Karpas-422 (cell line): ENCODE results near the gene HEATR5B. TPM values are rescaled to one million over a fixed set of nuclear protein-coding genes. Genes with fewer than 3 reads are reported as not detected.

ENCODE experiments used
- DNase-seq: peaks from one replicate; pipeline ENCODE4 v3.0.0-alpha.2; 2015
- H2AFZ ChIP-seq: fragments of 200-600 bp; sonication (generic); 2 replicates; pipeline ENCODE4 v1.6.1; 2014; ENCODE audit warnings: antibody characterized with exemption, low read length, mixed read lengths
- H3K27ac ChIP-seq: fragments of 200-600 bp; sonication (generic); 2 replicates; pipeline ENCODE4 v1.5.1; 2014; ENCODE audit warnings: mild to moderate bottlenecking, low read length, moderate library complexity
- H3K27me3 ChIP-seq: fragments of 200-600 bp; sonication (generic); 2 replicates; pipeline ENCODE4 v1.6.1; 2014; ENCODE audit warnings: low read length, mixed read lengths
- H3K36me3 ChIP-seq: fragments of 200-600 bp; sonication (generic); 2 replicates; pipeline ENCODE4 v1.6.1; 2014; ENCODE audit warnings: low read length, mixed read lengths; ENCODE audit not compliant: insufficient read depth
- H3K4me1 ChIP-seq: fragments of 200-600 bp; sonication (generic); 2 replicates; pipeline ENCODE4 v1.6.1; 2014; ENCODE audit warnings: mild to moderate bottlenecking, low read length, mixed read lengths
- H3K4me2 ChIP-seq: fragments of 200-600 bp; sonication (generic); 2 replicates; pipeline ENCODE4 v1.6.1; 2014; ENCODE audit warnings: low read length, low read depth, mild to moderate bottlenecking; ENCODE audit not compliant: poor library complexity, severe bottlenecking
- H3K4me3 ChIP-seq: fragments of 200-600 bp; sonication (generic); 2 replicates; pipeline ENCODE4 v1.5.1; 2014; ENCODE audit warnings: mild to moderate bottlenecking, antibody characterized with exemption, low read length, mixed read lengths
- H3K79me2 ChIP-seq: fragments of 200-600 bp; sonication (generic); 2 replicates; pipeline ENCODE4 v1.6.1; 2014; ENCODE audit warnings: mild to moderate bottlenecking, low read length, mixed read lengths
- H3K9ac ChIP-seq: fragments of 200-600 bp; sonication (generic); 2 replicates; pipeline ENCODE4 v1.6.0; 2014; ENCODE audit warnings: low read length
- H3K9me2 ChIP-seq: fragments of 200-600 bp; sonication (generic), shearing (Covaris generic); replicated peaks from 2 replicates; pipeline ENCODE4 v1.6.0; 2014; ENCODE audit warnings: mild to moderate bottlenecking, low read length, moderate library complexity; ENCODE audit not compliant: insufficient read depth
- H3K9me3 ChIP-seq: fragments of 300-700, 200-600 bp; sonication (generic); 2 replicates; pipeline ENCODE4 v1.6.1; 2014; ENCODE audit warnings: low read length, mixed read lengths
- H4K20me1 ChIP-seq: fragments of 200-600 bp; sonication (generic); 2 replicates; pipeline ENCODE4 v1.6.1; 2014; ENCODE audit warnings: mild to moderate bottlenecking, antibody characterized with exemption, low read length, low read depth; ENCODE audit not compliant: insufficient read depth
- total RNA-seq: library from RNA; depleted of rRNA; stranded (reverse); fragments of >200 nt; shearing (Covaris generic); gene quantifications from 2 replicates; pipeline ENCODE4 v1.2.3, GENCODE V29; 2014; ENCODE audit warnings: low replicate concordance

HEATR5B gene
- total RNA-seq, 1 experiment from 2014 or later: 53.1 TPM

DNA sequence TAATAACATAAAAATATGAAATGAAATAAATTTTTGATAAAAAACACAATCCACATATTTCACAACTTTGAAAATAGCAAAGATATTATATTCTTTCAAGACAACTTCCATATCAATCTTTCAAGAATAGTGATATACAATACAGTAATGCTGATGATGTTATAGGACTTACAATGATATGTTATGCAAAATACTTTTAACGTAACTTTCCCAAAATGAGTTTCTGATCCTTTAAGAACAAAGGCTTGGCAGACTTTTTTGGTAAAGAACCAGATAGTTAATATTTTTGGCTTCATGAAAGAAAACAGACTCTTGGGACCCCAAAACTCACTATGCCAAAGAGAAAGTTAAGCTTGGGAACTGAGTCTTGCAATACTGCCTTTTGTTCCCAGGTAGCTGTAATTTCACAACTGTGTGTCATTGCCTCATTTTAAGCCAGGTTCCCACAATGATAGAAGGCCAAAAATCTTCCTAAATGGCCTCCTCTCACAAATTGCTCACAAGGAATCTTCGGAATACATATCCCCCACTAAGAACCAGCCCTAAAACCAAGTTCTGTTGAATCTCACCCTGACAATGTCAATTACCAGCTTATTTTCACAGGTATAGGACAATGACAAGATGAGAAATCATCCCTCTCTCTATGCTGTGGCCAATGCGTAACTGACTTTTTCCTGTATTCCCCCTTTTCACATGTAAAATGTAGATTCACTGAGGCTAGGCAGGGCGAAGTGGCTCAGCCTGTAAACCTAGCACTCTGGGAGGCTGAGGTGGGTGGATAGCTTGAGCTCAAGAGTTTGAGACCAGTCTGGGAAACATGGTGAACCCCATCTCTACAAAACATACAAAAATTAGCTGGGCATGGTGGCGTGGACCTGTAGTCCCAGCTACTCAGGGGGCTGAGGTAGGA is 63.0 kb downstream of the HEATR5B start:
- Histone ChIP-seq H3K27ac (no peak overlapping the region), H3K36me3 (peaks cover 8% of the 10 kb centered on the region; the same call in 1 of the 2 replicates), H3K4me2 (no peak overlapping the region), H3K9me3 (no peaks in the 10 kb centered on the region), H3K79me2 (no peaks in the 10 kb centered on the region), H4K20me1 (no peaks in the 10 kb centered on the region), H3K9ac (no peak overlapping the region), H3K27me3 (no peaks in the 10 kb centered on the region), H3K4me3 (no peak overlapping the region), H3K4me1 (no peaks in the 10 kb centered on the region), H3K9me2 (no peaks in the 10 kb centered on the region), H2AFZ (no peak overlapping the region)
- no peak for DNase-seq

DNA sequence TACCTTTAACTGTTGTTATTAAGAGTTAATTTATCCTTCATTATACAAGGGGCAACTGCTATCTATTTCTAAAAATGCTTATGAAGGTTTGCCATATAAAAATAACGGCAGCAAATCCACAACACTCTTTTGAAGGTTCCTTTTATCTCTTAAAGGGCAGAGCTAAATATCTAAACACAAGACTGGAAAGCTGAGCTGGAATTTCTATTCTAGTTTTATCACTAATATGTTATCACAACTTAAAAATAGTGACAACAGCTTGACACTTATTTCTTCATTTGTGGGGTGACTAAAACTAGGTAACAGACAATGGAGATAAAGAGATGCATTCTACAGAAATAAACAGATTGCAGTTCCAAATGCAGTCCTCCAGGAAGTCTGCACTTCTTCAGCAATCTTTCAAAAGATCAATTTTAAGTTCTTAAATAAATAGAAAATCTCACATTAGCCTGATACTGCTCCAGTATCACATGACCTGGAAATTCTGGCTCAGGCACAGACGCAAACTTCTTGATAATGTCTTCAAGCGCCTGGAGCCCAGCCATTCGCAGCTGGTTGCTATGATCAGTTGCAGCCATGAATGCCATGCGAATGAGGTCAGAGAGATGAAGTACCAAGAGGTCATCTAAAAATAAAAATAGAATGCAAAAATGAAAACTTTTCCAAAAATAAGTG is 63.8 kb downstream of the HEATR5B start:
- no peaks in the 10 kb centered on the region for H3K9me3 ChIP-seq
- no peak overlapping the region for H3K27ac ChIP-seq
- H3K79me2 ChIP-seq: no peaks in the 10 kb centered on the region
- H3K9ac ChIP-seq: no peak overlapping the region
- H4K20me1 ChIP-seq: no peaks in the 10 kb centered on the region
- H3K4me3 ChIP-seq: no peak overlapping the region
- no peak for DNase-seq
- H2AFZ ChIP-seq: no peak overlapping the region
- peaks cover 8% of the 10 kb centered on the region; the same call in 1 of the 2 replicates for H3K36me3 ChIP-seq
- no peak overlapping the region for H3K4me2 ChIP-seq
- H3K4me1 ChIP-seq: no peaks in the 10 kb centered on the region
- no peaks in the 10 kb centered on the region for H3K9me2 ChIP-seq
- H3K27me3 ChIP-seq: no peaks in the 10 kb centered on the region

DNA sequence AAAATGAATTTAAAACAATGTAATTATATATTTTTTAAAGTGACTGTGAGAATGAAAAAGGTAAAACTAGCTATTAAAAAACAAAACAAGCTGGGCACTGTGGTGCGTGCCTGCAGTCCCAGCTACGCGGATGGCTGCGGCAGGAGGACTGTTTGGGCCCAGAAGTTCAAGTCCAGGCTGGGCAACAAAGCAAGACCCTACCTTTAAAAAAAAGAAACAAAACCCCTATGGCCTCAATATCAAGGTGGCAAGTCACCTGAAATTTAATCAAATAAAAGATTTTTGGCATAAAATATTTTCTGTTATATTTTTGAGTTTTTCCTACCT is 70.9 kb downstream of the HEATR5B start:
- Histone ChIP-seq H3K4me3 (peak overlapping the region; percentile 50; the same call in 1 of the 2 replicates), H3K9me3 (no peaks in the 10 kb centered on the region), H3K4me1 (peaks cover 31% of the 10 kb centered on the region), H4K20me1 (no peaks in the 10 kb centered on the region), H3K9ac (no peak overlapping the region), H2AFZ (no peak overlapping the region), H3K9me2 (no peaks in the 10 kb centered on the region), H3K79me2 (no peaks in the 10 kb centered on the region), H3K27me3 (no peaks in the 10 kb centered on the region), H3K36me3 (peaks cover 9% of the 10 kb centered on the region; the same call in 1 of the 2 replicates), H3K4me2 (peak overlapping the region; percentile 71), H3K27ac (peak overlapping the region; percentile 64; the same call in 1 of the 2 replicates)
- no peak for DNase-seq

DNA sequence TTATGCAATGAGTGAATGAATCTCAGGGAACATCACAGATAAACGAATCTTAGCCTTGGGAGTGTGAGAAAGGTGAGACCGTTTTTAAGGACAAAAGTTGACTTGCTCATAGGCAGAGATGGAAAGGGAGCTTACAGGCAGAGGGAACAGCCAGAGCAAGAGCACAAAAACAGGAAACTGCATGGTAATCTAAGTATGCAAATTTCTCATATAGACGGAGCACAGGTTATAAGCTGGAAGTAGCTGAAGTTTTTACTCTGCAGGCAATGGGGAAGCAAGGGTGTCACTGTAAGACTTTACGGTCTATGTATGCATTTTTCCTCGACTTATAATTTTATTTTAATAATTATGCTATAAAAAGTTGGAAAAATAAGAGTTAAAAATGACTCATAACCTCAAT is 73.0 kb downstream of the HEATR5B start:
- Histone ChIP-seq H3K79me2 (no peaks in the 10 kb centered on the region), H3K9me2 (no peaks in the 10 kb centered on the region), H3K27me3 (no peaks in the 10 kb centered on the region), H3K4me3 (no peak overlapping the region), H3K27ac (peak overlapping the region; percentile 45; the same call in 1 of the 2 replicates), H2AFZ (no peak overlapping the region), H3K4me2 (peak overlapping the region; percentile 41), H3K9ac (no peak overlapping the region), H3K36me3 (peaks cover 3% of the 10 kb centered on the region; the same call in 1 of the 2 replicates), H3K9me3 (no peaks in the 10 kb centered on the region), H3K4me1 (peaks cover 31% of the 10 kb centered on the region), H4K20me1 (no peaks in the 10 kb centered on the region)
- peak; percentile 66 for DNase-seq

DNA sequence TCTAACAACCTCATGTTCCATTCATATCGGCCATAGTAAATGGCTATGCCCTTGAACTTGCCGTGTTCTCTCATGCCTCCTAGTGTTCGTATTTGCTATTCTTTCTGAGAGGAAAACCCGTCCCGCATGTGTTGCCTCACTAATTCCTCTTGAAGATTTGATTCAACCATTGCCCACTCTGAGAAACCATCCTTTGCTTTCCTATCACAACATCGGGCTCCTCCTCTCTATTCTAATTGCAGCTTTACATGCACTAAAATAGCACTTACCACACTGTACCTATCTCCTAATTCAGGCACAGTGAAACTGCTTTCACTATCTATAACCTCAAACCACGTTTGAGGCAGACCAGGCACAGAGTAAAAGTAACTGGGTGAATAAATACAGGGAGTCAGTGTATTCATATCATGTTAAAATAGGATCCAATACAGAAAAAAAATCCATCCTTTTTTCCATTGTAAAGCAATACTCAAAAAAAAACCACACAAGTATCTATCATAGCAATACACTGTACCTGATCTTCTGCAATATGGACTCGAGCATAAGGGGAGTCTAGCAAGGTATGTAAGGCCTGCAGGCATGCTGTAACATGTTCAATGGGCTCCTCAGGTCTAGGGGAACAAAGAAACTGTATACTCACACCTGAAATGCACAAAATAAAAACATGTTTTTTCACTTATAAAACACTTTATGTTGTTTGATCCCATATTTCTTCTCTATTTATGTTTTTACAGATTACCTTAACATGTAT is 78.9 kb downstream of the HEATR5B start:
- peak overlapping the region; percentile 36 for H3K9ac ChIP-seq
- DNase-seq: peak; percentile 87
- H3K9me3 ChIP-seq: no peaks in the 10 kb centered on the region
- no peaks in the 10 kb centered on the region for H4K20me1 ChIP-seq
- no peaks in the 10 kb centered on the region for H3K27me3 ChIP-seq
- peak overlapping the region; percentile 50 for H3K27ac ChIP-seq
- H2AFZ ChIP-seq: peak overlapping the region; percentile 51
- peak overlapping the region; percentile 39; the same call in 1 of the 2 replicates for H3K4me3 ChIP-seq
- H3K4me2 ChIP-seq: peak overlapping the region; percentile 62
- no peaks in the 10 kb centered on the region for H3K9me2 ChIP-seq
- peaks cover 20% of the 10 kb centered on the region; the same call in 1 of the 2 replicates for H3K36me3 ChIP-seq
- peaks cover 18% of the 10 kb centered on the region for H3K4me1 ChIP-seq
- H3K79me2 ChIP-seq: no peaks in the 10 kb centered on the region

DNA sequence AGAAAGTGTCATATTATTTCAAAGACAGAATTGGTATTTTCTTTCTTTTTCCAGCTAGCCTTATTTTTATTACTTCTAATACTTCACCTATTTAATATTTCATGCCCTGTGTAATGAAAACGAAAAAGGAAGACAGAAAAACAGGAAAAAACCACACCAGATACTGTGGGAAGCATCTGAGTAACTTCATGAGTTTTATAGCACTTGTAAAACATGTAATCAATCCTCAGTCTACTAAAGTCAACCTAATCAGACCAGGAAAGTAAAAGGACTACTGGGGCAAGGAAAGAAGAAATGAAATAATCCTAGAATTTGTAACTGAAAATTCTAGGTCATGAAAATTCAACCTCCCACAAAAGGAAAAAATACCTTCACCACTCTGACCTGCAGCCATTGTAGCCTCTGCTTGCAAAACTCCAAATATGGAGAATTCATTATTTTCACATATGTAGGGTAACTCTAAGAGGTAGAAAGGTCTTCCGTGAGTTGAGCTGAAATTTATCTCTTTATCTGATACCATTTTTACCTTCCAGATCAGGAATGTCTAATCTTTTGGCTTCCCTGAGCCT is 83.1 kb downstream of the HEATR5B start:
- H3K36me3 ChIP-seq: peaks cover 26% of the 10 kb centered on the region
- no peaks in the 10 kb centered on the region for H3K9me2 ChIP-seq
- no peak overlapping the region for H3K4me3 ChIP-seq
- no peaks in the 10 kb centered on the region for H3K27me3 ChIP-seq
- peaks cover 17% of the 10 kb centered on the region for H3K4me1 ChIP-seq
- H3K4me2 ChIP-seq: no peak overlapping the region
- no peak overlapping the region for H3K9ac ChIP-seq
- H2AFZ ChIP-seq: no peak overlapping the region
- no peak overlapping the region for H3K27ac ChIP-seq
- H4K20me1 ChIP-seq: no peaks in the 10 kb centered on the region
- no peaks in the 10 kb centered on the region for H3K79me2 ChIP-seq
- no peak for DNase-seq
- H3K9me3 ChIP-seq: no peaks in the 10 kb centered on the region

DNA sequence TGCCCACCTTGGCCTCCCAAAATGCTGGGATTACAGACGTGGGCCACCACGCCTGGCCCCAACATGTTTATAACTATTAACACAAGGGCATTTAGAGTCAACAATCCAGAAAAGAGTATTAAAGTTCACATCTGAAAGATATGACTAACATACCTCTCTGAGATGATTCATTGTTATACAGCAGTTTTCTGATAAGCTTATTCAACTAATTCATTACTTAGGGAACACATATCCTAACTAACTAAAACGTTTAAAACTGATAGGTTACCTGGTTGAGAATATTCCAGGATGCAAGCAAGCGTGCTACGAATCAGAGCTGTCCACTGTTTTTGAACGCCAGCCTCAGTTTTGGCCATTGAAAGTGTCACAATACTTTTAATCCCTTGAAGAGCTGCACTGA is 83.9 kb downstream of the HEATR5B start:
- Histone ChIP-seq H3K4me2 (no peak overlapping the region), H3K4me3 (no peak overlapping the region), H3K9ac (no peak overlapping the region), H3K79me2 (no peaks in the 10 kb centered on the region), H3K9me2 (no peaks in the 10 kb centered on the region), H2AFZ (no peak overlapping the region), H3K27ac (no peak overlapping the region), H3K36me3 (peaks cover 26% of the 10 kb centered on the region), H3K9me3 (no peaks in the 10 kb centered on the region), H3K27me3 (no peaks in the 10 kb centered on the region), H4K20me1 (no peaks in the 10 kb centered on the region), H3K4me1 (peaks cover 10% of the 10 kb centered on the region)
- no peak for DNase-seq
